Dermis blood vessel endothelial cell (primary cell): ENCODE measurements around the gene ZNF668. TPM values are rescaled to one million over a fixed set of nuclear protein-coding genes. Genes with fewer than 3 reads are reported as not detected.

Source experiments
- DNase-seq: peaks from one replicate; pipeline ENCODE4 v3.0.0; 2010
- total RNA-seq: library from RNA; depleted of rRNA; stranded (reverse); fragments of >200 nt; gene quantifications from 2 replicates; pipeline ENCODE4 v1.2.3, GENCODE V29; 2014

Gene ZNF668
- total RNA-seq, 1 donor from 2014 or later, result 9.0 TPM

GRCh38 chr16:31081428-31082351, 7.7 kb upstream of the ZNF668 start:
- peak; percentile 16 for DNase-seq

DNA sequence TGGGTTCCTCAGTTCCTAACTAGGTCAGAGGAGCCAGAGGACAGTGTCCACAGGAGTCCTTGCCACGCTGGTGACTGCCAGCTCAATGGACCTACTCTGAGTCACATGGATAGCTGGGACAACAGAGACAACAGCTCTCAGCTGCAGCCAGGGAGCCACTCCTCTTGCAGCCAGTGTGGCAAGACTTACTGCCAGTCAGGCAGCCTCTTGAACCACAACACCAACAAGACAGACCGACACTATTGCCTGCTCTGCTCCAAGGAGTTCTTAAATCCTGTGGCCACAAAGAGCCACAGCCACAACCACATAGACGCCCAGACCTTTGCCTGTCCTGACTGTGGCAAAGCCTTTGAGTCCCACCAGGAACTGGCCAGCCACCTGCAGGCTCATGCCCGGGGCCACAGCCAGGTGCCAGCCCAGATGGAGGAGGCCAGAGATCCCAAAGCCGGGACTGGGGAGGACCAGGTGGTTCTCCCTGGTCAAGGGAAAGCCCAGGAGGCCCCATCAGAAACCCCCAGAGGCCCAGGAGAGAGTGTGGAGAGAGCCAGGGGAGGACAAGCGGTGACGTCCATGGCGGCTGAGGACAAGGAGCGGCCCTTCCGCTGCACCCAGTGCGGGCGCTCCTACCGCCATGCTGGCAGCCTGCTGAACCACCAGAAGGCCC, 6.8 kb upstream of the ZNF668 start:
- DNase-seq, result no peak

DNA sequence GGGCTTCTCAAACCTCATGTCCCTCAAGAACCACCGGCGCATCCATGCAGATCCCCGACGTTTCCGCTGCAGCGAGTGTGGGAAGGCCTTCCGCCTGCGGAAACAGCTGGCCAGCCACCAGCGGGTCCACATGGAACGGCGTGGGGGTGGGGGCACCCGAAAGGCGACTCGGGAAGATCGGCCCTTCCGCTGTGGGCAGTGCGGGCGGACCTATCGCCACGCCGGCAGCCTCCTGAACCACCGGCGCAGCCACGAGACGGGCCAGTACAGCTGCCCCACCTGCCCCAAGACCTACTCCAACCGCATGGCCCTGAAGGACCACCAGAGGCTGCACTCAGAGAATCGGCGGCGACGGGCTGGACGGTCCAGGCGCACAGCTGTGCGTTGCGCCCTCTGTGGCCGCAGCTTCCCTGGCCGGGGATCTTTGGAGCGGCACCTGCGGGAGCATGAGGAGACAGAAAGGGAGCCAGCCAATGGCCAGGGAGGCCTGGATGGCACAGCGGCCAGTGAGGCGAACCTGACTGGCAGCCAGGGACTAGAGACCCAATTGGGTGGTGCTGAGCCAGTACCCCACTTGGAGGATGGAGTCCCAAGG, 6.1 kb upstream of the ZNF668 start:
- DNase-seq, result no peak

DNA sequence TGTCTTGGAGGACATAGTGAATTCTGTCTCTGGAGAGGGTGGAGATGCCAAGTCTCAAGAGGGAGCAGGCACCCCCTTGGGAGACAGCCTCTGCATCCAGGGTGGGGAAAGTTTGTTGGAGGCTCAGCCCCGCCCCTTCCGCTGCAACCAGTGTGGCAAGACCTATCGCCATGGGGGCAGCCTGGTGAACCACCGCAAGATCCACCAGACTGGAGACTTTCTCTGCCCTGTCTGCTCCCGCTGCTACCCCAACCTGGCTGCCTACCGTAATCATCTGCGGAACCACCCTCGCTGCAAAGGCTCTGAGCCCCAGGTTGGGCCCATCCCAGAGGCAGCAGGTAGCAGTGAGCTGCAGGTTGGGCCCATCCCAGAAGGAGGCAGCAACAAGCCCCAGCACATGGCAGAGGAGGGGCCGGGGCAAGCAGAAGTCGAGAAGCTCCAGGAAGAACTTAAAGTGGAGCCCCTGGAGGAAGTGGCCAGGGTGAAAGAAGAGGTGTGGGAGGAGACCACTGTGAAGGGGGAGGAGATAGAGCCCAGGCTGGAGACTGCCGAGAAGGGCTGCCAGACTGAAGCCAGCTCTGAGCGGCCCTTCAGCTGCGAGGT, 5.4 kb upstream of the ZNF668 start:
- no peak for DNase-seq

GRCh38 chr16:31078597-31079341, 4.7 kb upstream of the ZNF668 start:
- DNase-seq, result no peak

GRCh38 chr16:31077592-31078396, 3.8 kb upstream of the ZNF668 start:
- no peak for DNase-seq

DNA sequence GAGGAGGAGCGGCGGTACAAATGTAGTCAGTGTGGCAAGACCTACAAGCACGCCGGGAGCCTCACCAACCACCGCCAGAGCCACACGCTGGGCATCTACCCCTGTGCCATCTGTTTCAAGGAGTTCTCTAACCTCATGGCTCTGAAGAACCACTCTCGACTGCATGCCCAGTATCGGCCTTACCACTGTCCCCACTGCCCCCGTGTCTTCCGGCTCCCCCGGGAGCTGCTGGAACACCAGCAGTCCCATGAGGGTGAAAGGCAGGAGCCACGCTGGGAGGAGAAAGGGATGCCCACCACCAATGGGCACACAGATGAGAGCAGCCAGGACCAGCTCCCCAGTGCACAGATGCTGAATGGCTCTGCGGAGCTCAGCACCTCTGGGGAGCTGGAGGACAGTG, 3.0 kb upstream of the ZNF668 start:
- DNase-seq, result no peak

- DNase-seq, result no peak
Observed at GRCh38 chr16:31076319-31076718, 2.3 kb upstream of the ZNF668 start.

GRCh38 chr16:31074814-31075183, 759 bp upstream of the ZNF668 start:
- no peak for DNase-seq

GRCh38 chr16:31073142-31073969, 684 bp downstream of the ZNF668 start:
- peak; percentile 92 for DNase-seq

DNA sequence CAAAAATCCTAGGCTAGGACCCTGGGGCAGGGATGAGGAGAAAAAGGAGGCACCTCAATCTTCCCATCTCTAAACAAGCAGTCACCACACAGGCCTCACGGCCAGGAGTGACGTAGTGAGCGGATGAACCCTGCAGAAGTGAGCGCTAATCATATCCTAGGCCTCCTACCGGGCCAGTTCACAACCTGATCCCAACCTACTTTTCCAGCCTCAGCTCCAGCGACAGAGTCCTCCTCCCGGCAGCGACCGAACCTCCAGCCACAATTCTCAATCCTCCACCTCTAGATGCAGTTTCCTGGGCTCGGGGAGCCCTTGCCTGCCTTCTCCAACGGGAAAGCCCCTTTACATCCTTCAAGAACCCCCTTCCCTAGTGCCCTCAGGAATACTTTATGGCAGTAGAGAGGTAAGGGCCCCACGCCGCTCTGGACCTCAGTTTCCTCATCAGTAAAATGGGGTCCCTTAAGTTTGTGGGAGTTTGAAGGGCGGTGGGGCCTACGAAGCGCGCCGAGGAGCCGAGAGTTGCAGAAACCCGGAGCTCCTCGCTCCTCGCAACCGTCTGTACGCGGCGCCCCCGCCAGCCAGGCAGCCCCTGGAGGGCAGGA, 1.4 kb downstream of the ZNF668 start:
- peak; percentile 56 for DNase-seq

GRCh38 chr16:31071861-31072260, 2.2 kb downstream of the ZNF668 start:
- peak; percentile 49 for DNase-seq

DNA sequence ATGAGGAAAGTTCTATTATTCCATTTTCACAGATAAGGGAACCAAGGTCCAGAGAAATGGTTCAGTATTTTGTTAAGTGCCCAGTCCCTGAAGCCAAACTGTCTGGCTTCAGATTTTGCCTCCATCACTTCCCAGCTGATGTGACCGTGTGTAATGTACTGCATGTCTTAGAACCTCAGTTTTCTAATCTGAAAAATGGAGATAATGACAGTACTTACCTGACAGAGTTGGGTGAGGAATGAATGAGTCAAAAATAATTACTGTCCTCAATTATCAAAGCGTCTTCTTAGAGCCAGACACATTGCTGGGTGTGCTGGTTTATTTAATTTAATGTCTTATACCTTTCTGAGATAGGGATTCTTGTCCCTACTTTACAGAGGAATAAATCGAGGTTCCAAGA, 6.7 kb downstream of the ZNF668 start:
- no peak for DNase-seq

DNA sequence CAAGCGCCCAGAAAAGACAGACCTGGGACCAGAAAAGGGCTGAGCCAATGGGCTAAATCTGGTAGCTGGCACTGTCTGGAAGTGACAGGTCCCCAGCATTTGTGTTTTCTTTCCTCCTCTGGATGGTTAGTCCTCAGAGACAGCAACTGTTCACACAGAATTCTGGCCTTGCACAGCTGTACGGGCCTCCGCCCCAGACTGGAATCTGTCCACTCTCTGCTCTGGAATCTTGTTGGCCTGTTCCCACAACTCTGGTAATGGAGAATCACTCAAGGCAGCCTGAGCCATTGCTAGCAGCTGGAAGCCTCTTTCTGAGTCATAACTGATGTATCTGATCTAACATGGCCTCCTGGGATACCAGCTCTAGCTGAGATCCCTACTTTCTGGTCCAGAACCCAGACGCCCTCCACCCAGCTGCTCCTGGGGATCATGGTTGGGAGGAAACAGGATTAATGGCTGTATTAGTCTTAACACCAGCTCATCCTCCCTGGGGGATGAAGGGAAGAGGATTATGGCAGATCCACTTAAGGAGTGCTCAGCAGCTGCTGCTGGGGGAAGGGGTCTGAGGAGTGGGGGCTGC, 9.1 kb downstream of the ZNF668 start:
- peak; percentile 63 for DNase-seq

GRCh38 chr16:31063843-31064611, 10.0 kb downstream of the ZNF668 start:
- DNase-seq, result peak; percentile 34

- no peak for DNase-seq
Observed at GRCh38 chr16:31063495-31063842, 10.6 kb downstream of the ZNF668 start.

DNA sequence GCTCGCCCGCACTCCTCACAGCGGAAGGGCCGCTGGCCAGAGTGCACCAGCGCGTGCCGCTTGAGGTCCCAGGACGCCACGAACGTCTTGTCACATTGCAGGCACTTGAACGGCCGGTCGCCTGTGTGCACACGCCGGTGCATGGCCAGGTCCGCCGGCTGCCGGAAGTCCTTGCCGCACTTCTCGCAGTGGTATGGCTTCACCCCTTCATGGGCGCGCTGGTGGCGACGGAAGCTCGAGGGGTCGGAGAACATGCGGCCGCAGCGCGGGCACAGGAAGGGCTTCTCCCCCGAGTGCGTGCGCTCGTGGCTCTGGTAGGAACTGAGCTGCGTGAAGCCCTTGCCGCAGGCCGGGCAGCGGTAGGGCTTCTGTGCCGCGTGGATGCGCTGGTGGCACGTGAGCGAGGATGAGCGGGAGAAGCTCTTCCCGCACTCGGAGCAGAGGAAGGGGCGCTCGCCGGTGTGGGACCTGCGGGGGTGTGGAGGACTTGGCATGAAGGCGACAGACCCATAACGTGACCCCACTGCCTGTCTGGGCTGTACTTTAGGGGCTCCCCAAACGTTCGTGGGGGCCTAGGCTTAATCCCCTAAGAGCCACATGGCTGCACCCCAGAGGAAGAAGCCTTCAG, 12.1 kb downstream of the ZNF668 start:
- DNase-seq, result no peak

DNA sequence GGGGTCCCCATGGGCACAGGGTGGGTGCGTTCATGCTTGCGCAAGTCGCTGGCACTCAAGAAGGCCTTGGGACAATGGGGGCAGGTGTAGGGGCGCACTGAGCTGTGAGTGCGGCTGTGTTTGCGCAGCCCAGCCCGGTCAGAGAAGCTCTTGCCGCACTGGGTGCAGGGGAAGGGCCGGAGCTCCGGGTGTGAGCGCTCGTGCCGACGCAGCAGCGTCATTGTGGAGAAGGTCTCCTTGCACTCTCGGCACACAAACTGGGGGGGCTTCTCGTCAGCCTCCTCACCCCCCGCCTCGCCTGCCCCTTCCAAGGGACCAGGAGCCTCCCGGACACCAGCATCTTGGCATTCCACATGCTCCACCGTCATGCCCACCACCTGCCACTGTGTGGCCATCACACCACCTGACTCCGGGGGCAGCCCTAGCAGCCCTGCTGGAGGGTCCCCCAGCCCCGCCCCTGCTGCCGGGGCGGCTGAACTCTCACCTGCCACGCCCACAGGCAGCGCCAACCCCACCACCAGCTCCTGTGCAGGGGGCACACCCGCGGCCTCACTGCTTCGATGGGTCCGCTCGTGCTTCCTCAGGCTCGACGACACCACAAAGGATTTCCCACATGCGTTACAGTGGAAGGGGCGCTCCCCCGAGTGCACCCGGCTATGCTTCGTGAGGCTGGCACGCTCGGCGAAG, 12.8 kb downstream of the ZNF668 start:
- no peak for DNase-seq
